22Rv1 (cell line): ENCODE data around the gene PLEKHM3.

Experiments
- CTCF ChIP-seq: fragments of 450-650 bp; IDR thresholded peaks from 2 replicates; pipeline ENCODE4 v1.5.1; 2017; ENCODE audit warnings: mild to moderate bottlenecking
- ZFX ChIP-seq: fragments of 450-650 bp; IDR thresholded peaks from 2 replicates; pipeline ENCODE4 v1.6.1; 2017; ENCODE audit warnings: antibody characterized with exemption, borderline replicate concordance

GRCh38 chr2:207911215-207911614, 114.1 kb downstream of the PLEKHM3 start:
- TF ChIP-seq CTCF (no peak), ZFX (no peak)
